ENCODE data around the gene CENPK. TPM values are rescaled to one million over a fixed set of nuclear protein-coding genes. Genes with fewer than 3 reads are reported as not detected.

Gene CENPK
- polyA plus RNA-seq, 1 donor from 2014 or later: 5.6 TPM

GRCh38 chr5:65556718-65557117 is 6.2 kb downstream of the CENPK start:
- Histone ChIP-seq H3K27me3 (ENCODE audit: insufficient read depth, low read depth, low read length) (no peaks in the 10 kb centered on the region), H3K9me2 (ENCODE audit: insufficient read depth, low read length) (no peaks in the 10 kb centered on the region), H3K9ac (ENCODE audit: low read length) (no peak overlapping the region), H3K4me2 (ENCODE audit: low read length) (no peak overlapping the region), H2AFZ (ENCODE audit: low read depth, low read length) (no peak overlapping the region), H4K20me1 (ENCODE audit: insufficient read depth) (no peaks in the 10 kb centered on the region), H3K9me3 (ENCODE audit: low read length) (no peaks in the 10 kb centered on the region), H3K36me3 (ENCODE audit: insufficient read depth, low read length) (no peaks in the 10 kb centered on the region), H3K79me2 (replicated peaks; ENCODE audit: insufficient read depth, low read length) (peaks cover 16% of the 10 kb centered on the region), H3K4me3 (ENCODE audit: low read length) (no peak overlapping the region), H3F3A (ENCODE audit: insufficient read depth, low read length, poor library complexity, severe bottlenecking) (no peaks in the 10 kb centered on the region), H3K27ac (ENCODE audit: low read length) (no peak overlapping the region)
- no peak for TF ChIP-seq REST (IDR thresholded peaks at IDR 0.05; ENCODE audit: borderline replicate concordance)
- no peak for TF ChIP-seq TAF1 (IDR thresholded peaks at IDR 0.05; ENCODE audit: low read depth)

- no peaks in the 10 kb centered on the region for H3K36me3 ChIP-seq (ENCODE audit: insufficient read depth, low read length)
- H3K9me2 ChIP-seq (ENCODE audit: insufficient read depth, low read length): no peaks in the 10 kb centered on the region
- no peaks in the 10 kb centered on the region for H3K27me3 ChIP-seq (ENCODE audit: insufficient read depth, low read depth, low read length)
- peaks cover 11% of the 10 kb centered on the region for H3K79me2 ChIP-seq (replicated peaks; ENCODE audit: insufficient read depth, low read length)
- no peaks in the 10 kb centered on the region for H3K9me3 ChIP-seq (ENCODE audit: low read length)
- no peak overlapping the region for H3K27ac ChIP-seq (ENCODE audit: low read length)
- no peak overlapping the region for H3K9ac ChIP-seq (ENCODE audit: low read length)
- H3K4me2 ChIP-seq (ENCODE audit: low read length): no peak overlapping the region
- no peaks in the 10 kb centered on the region for H4K20me1 ChIP-seq (ENCODE audit: insufficient read depth)
- H3F3A ChIP-seq (ENCODE audit: insufficient read depth, low read length, poor library complexity, severe bottlenecking): no peaks in the 10 kb centered on the region
- no peak for TF ChIP-seq TAF1 (IDR thresholded peaks at IDR 0.05; ENCODE audit: low read depth)
- no peak for TF ChIP-seq MXI1 (conservative IDR thresholded peaks at IDR 0.05; ENCODE audit: poor library complexity, severe bottlenecking)
- TF ChIP-seq EP300 (conservative IDR thresholded peaks at IDR 0.05; ENCODE audit: poor library complexity, severe bottlenecking): no peak
- no peak for TF ChIP-seq RAD21 (conservative IDR thresholded peaks at IDR 0.05)
- no peak for TF ChIP-seq SMC3 (conservative IDR thresholded peaks at IDR 0.05; ENCODE audit: poor library complexity)
- TF ChIP-seq CTCF (IDR thresholded peaks at IDR 0.05; ENCODE audit: poor library complexity, severe bottlenecking): no peak
- no peak for TF ChIP-seq REST (IDR thresholded peaks at IDR 0.05; ENCODE audit: borderline replicate concordance)
- no peak for TF ChIP-seq POLR2AphosphoS5 (IDR thresholded peaks at IDR 0.05)
- TF ChIP-seq EZH2 (IDR thresholded peaks at IDR 0.05; ENCODE audit: borderline replicate concordance, insufficient read depth, low read length, poor library complexity, severe bottlenecking): no peak
- H2AFZ ChIP-seq (ENCODE audit: low read depth, low read length): no peak overlapping the region
- no peak overlapping the region for H3K4me3 ChIP-seq (ENCODE audit: low read length)
Measured at GRCh38 chr5:65556181-65556580, 6.8 kb downstream of the CENPK start.
